HCT116 (cell line): ENCODE data around the gene GPSM3. TPM values are rescaled to one million over a fixed set of nuclear protein-coding genes. Genes with fewer than 3 reads are reported as not detected.

Experiments
- ATAC-seq: fragments of 200-7000 bp; cut with Tn5 transposase; 2 replicates; pipeline ENCODE4 v1.9.1; 2020; ENCODE audit warnings: mild to moderate bottlenecking, moderate library complexity
- BruUV-seq: library from RNA; stranded (reverse); fragments of 400-500 nt; replicated peaks from 2 replicates; lab custom pipeline; 2021; lab: Mats Ljungman, UMichigan
- CTCF ChIA-PET: fragments of 300-600 bp; sonication (Branson Sonifier 250); formaldehyde crosslinking; loops from one replicate; lab custom pipeline; 2021; ENCODE audit warnings: antibody characterized with exemption; lab: Charles Lee
- POLR2A ChIA-PET: fragments of 300-600, 350-600 bp; sonication (Branson Sonifier 250); formaldehyde crosslinking; loops from one replicate; lab custom pipeline; 2021; ENCODE audit warnings: antibody characterized with exemption; lab: Charles Lee
- RAD21 ChIA-PET, 2 experiments: fragments of 300-600 bp; sonication (Branson Sonifier 250); formaldehyde crosslinking; loops; one replicate each; lab custom pipeline; 2023; ENCODE audit warnings: low total read pairs in 2 of 2; ENCODE audit not compliant: uncharacterized antibody in 2 of 2, unreplicated experiment in 2 of 2, low non-redundant PET in 1 of 2; lab: Charles Lee
- DNase-seq: peaks from one replicate; pipeline ENCODE4 v3.0.0-alpha.2; 2010; ENCODE audit warnings: low read depth, low spot score
- H2AFZ ChIP-seq: fragments of 200-600 bp; shearing (Covaris generic), sonication (generic); 2 replicates; pipeline ENCODE4 v1.6.1; 2017; ENCODE audit warnings: low read depth, mixed run types, mixed read lengths, antibody characterized with exemption, low read length; ENCODE audit not compliant: poor library complexity, severe bottlenecking
- H3K27ac ChIP-seq: 2 replicates; pipeline ENCODE4 v1.5.1; 2012; ENCODE audit warnings: low read depth, low read length
- H3K27me3 ChIP-seq: fragments of 200-600 bp; sonication (generic); 2 replicates; pipeline ENCODE4 v1.6.1; 2016; ENCODE audit warnings: mixed run types, low read length, mixed read lengths; ENCODE audit not compliant: insufficient read depth
- H3K36me3 ChIP-seq, 2 experiments: fragments of 200-500 bp in 1 of 2; fragments of 200-600 bp in 1 of 2; sonication (Bioruptor generic) in 1 of 2; sonication (generic) in 1 of 2; 2 replicates each; pipeline versions ENCODE4 v1.5.1 to v1.6.1; 2014 to 2016; ENCODE audit warnings: low read length in 2 of 2, inconsistent platforms in 1 of 2, mixed read lengths in 1 of 2, mixed run types in 1 of 2; ENCODE audit not compliant: insufficient read depth in 2 of 2, control insufficient read depth in 1 of 2
- H3K4me1 ChIP-seq, 2 experiments: fragments of 200-600 bp in 1 of 2; sonication (generic) in 1 of 2; 2 replicates each; pipeline versions ENCODE4 v1.5.1 to v1.6.1; 2012 to 2017; ENCODE audit warnings: low read length in 2 of 2, inconsistent platforms in 1 of 2, mild to moderate bottlenecking in 1 of 2, mixed read lengths in 1 of 2, mixed run types in 1 of 2, moderate library complexity in 1 of 2; ENCODE audit not compliant: insufficient read depth in 2 of 2, control insufficient read depth in 1 of 2
- H3K4me2 ChIP-seq: fragments of 200-600 bp; sonication (generic); 2 replicates; pipeline ENCODE4 v1.6.1; 2017; ENCODE audit warnings: mixed run types, low read length, mixed read lengths
- H3K4me3 ChIP-seq, 2 experiments: fragments of 200-600 bp in 1 of 2; sonication (generic) in 1 of 2; replicated peaks in 1 of 2; 2 replicates each; pipeline ENCODE4 v1.5.1; 2011 to 2016; ENCODE audit warnings: low read length in 2 of 2, control low read depth in 1 of 2, low read depth in 1 of 2, mild to moderate bottlenecking in 1 of 2, mixed read lengths in 1 of 2, mixed run types in 1 of 2
- H3K79me2 ChIP-seq: fragments of 200-600 bp; sonication (generic); 2 replicates; pipeline ENCODE4 v1.6.1; 2017; ENCODE audit warnings: mild to moderate bottlenecking, mixed run types, low read length, moderate library complexity, mixed read lengths; ENCODE audit not compliant: insufficient read depth
- H3K9ac ChIP-seq: fragments of 200-600 bp; sonication (generic); 2 replicates; pipeline ENCODE4 v1.6.1; 2016; ENCODE audit warnings: low read length, mixed read lengths
- H3K9me2 ChIP-seq: fragments of 200-600 bp; sonication (generic), shearing (Covaris generic); 2 replicates; pipeline ENCODE4 v1.6.1; 2017; ENCODE audit warnings: mixed run types, mild to moderate bottlenecking, moderate library complexity; ENCODE audit not compliant: insufficient read depth
- H3K9me3 ChIP-seq, 2 experiments: fragments of 200-500 bp in 1 of 2; fragments of 200-600 bp in 1 of 2; sonication (Bioruptor generic) in 1 of 2; sonication (generic) in 1 of 2; 2 replicates each; pipeline ENCODE4 v1.6.1; 2014 to 2017; ENCODE audit warnings: low read length in 2 of 2, mixed read lengths in 2 of 2, inconsistent platforms in 1 of 2, low read depth in 1 of 2, mild to moderate bottlenecking in 1 of 2, mixed run types in 1 of 2, moderate library complexity in 1 of 2; ENCODE audit not compliant: control insufficient read depth in 1 of 2, insufficient read depth in 1 of 2
- H4K20me1 ChIP-seq: fragments of 200-600 bp; sonication (generic), shearing (Covaris generic); 2 replicates; pipeline ENCODE4 v1.6.1; 2017; ENCODE audit warnings: mixed run types, mild to moderate bottlenecking, moderate library complexity; ENCODE audit not compliant: insufficient read depth
- FOSL1 ChIP-seq: IDR thresholded peaks from 2 replicates; pipeline ENCODE4 v1.6.1; 2012; ENCODE audit warnings: low read depth
- RAD21 ChIP-seq: IDR thresholded peaks from 2 replicates; pipeline ENCODE4 v1.6.1; 2012; ENCODE audit warnings: low read depth, mild to moderate bottlenecking
- SIN3A ChIP-seq: IDR thresholded peaks from 2 replicates; pipeline ENCODE4 v1.6.1; 2012; ENCODE audit warnings: low read depth
- ZNF274 ChIP-seq: fragments of 200-500 bp; sonication (Bioruptor generic); IDR thresholded peaks from 2 replicates; pipeline ENCODE4 v1.6.1; 2014; ENCODE audit warnings: mild to moderate bottlenecking, low read depth, low read length, inconsistent platforms
- intact Hi-C: fragments of 100-400 bp; cut with micrococcal nuclease; formaldehyde crosslinking; loops from 2 replicates; pipeline ENCODE4 v1.10.0; 2022
- total RNA-seq: library from RNA; stranded (reverse); gene quantifications from one replicate; pipeline ENCODE4 v1.2.1, GENCODE V29; 2021; ENCODE audit not compliant: unreplicated experiment
- TF ChIP-seq, protein P1 (sequence below): IDR thresholded peaks from 2 replicates; pipeline ENCODE4 v1.6.1; 2012
- TF ChIP-seq, protein P2 (sequence below), 3 experiments: fragments of 200-600 bp in 1 of 3; sonication (generic) in 1 of 3; IDR thresholded peaks in 2 of 3; conservative IDR thresholded peaks in 1 of 3; 2 replicates each; pipeline ENCODE4 v1.5.1; 2012 to 2017; ENCODE audit warnings: low read depth in 2 of 3, low read length in 2 of 3, antibody characterized with exemption in 1 of 3, borderline replicate concordance in 1 of 3, control low read depth in 1 of 3, mild to moderate bottlenecking in 1 of 3, mixed read lengths in 1 of 3, mixed run types in 1 of 3, moderate library complexity in 1 of 3; ENCODE audit not compliant: insufficient read depth in 1 of 3

The GPSM3 gene
- total RNA-seq, 1 experiment from 2014 or later: 1.2 TPM

DNA sequence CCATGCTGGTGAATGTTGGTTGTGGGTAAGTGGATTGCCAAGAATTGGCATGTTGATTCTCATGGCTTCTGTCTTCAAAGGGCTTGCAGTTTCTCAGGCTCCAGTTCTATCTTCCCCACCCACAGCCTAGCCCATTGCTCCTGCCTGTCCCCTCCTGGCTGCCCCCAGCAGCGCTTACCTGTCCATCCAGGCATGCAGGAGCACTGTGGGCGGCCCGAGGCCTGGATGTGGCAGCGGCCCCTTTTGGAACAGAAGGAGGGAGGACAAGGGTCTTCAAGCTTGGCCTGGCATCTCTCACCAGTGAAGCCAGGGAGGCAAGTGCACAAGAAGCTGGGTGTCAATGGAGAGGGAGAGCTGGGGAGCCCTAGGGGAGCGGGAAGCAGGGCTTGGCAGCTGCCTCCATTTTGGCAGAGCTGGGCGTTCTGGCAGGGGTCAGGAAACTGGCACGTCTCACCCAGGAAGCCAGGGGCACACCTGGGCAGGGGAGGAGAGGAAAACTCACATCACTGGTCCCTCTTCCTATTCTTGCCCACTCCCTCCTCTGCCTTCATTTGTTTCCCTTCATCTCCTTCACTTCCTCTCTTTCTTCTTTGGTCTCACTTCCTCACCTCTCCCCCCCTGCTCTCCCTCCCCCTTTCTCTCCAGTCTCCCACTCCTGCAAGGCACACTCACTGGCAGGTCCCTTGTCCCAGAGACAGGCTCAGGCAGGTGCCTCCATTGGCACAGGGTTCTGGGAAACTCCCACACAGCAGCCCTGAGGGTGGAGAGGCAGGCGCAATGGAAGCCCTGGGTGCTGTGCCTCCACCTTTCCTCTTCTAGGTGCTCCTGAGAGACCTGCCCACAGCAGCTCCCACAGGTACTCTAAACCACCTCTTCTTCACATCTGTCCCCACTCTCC lies 30.1 kb upstream of the GPSM3 start:
- no TSS peak for BruUV-seq
- H3K4me2 ChIP-seq: no peak overlapping the region

More for the DNA sequence above, 30.1 kb upstream of the GPSM3 start:
- intact Hi-C loops: no loop called here
- ChIA-PET POLR2A (interaction anchor here (0.8 kb wide), 1 partner anchor 17 kb away, joined by 3 read pairs; no protein-coding TSS in a partner anchor), CTCF (no interaction called here), RAD21 (no interaction called here)
- no peak overlapping the region for H3K27ac ChIP-seq
- no peaks in the 10 kb centered on the region for H3K36me3 ChIP-seq
- no peak for ATAC-seq
- H3K4me3 ChIP-seq: no peak overlapping the region
- H3K9me2 ChIP-seq: no peaks in the 10 kb centered on the region
- H3K27me3 ChIP-seq: no peaks in the 10 kb centered on the region
- H3K79me2 ChIP-seq: no peaks in the 10 kb centered on the region
- no peaks in the 10 kb centered on the region for H3K4me1 ChIP-seq
- H3K9me3 ChIP-seq: no peaks in the 10 kb centered on the region
- TF ChIP-seq FOSL1 (no peak), RAD21 (no peak), ZNF274 (no peak), SIN3A (no peak)
- TF ChIP-seq, protein P1, sequence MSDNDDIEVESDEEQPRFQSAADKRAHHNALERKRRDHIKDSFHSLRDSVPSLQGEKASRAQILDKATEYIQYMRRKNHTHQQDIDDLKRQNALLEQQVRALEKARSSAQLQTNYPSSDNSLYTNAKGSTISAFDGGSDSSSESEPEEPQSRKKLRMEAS: no peak
- TF ChIP-seq, protein P2, sequence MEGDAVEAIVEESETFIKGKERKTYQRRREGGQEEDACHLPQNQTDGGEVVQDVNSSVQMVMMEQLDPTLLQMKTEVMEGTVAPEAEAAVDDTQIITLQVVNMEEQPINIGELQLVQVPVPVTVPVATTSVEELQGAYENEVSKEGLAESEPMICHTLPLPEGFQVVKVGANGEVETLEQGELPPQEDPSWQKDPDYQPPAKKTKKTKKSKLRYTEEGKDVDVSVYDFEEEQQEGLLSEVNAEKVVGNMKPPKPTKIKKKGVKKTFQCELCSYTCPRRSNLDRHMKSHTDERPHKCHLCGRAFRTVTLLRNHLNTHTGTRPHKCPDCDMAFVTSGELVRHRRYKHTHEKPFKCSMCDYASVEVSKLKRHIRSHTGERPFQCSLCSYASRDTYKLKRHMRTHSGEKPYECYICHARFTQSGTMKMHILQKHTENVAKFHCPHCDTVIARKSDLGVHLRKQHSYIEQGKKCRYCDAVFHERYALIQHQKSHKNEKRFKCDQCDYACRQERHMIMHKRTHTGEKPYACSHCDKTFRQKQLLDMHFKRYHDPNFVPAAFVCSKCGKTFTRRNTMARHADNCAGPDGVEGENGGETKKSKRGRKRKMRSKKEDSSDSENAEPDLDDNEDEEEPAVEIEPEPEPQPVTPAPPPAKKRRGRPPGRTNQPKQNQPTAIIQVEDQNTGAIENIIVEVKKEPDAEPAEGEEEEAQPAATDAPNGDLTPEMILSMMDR (IDR thresholded peaks at IDR 0.05 in 2 of 3, conservative IDR thresholded peaks at IDR 0.05 in 1 of 3; ENCODE audit: borderline replicate concordance in 1 of 3, insufficient read depth in 1 of 3, low read depth in 2 of 3, low read length in 2 of 3): no peak
- H2AFZ ChIP-seq: no peak overlapping the region
- DNase-seq: no peak
- H3K9ac ChIP-seq: no peak overlapping the region
- H4K20me1 ChIP-seq: no peaks in the 10 kb centered on the region
